DMS79 treated with DMSO at 0.1 percent for 48 hours (cell line): Measurements from ENCODE around the gene PLEKHG7.
"Not testable (repeated sequence)": the region's sequence is repeated elsewhere in the genome, so short reads cannot be mapped to it uniquely, and the experiment has no call there.

Source experiments
- DNase-seq: peaks from one replicate; lab custom pipeline; 2025; lab: John Stamatoyannopoulos, UW

Gene PLEKHG7, protein sequence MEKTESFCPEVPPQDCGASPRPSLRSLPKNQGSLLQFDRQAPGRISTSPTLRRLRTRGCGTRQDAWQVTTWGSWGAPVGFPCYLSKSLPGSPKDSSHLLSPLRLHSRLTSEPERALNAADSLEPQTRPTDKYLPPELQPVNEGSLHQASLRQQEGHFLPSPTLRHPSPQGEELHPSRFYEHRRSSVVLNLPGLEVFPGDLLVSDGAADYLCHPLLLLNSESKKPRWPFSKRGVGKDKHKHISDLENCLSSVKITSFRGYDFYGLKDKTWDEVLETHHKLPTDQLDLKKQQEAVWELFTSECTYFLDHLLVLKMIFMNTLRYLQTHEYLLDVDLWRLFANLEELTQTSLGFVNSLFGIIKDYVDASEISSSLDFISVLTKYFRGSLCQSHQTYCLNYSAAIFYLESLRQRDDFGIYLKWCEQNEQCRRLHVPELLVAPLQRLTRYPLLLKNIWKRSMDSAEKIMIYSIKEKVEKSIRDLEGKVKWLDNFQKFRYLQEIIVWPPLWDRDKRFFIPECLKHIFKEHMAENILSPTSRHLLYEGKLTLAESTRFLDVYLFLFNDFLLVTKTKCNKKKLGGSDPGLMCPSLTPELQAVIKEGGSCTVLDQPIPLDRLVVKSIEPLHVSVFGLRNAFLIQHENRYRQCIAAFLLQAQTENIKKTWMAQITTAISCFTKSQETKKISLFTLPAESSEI

DNA sequence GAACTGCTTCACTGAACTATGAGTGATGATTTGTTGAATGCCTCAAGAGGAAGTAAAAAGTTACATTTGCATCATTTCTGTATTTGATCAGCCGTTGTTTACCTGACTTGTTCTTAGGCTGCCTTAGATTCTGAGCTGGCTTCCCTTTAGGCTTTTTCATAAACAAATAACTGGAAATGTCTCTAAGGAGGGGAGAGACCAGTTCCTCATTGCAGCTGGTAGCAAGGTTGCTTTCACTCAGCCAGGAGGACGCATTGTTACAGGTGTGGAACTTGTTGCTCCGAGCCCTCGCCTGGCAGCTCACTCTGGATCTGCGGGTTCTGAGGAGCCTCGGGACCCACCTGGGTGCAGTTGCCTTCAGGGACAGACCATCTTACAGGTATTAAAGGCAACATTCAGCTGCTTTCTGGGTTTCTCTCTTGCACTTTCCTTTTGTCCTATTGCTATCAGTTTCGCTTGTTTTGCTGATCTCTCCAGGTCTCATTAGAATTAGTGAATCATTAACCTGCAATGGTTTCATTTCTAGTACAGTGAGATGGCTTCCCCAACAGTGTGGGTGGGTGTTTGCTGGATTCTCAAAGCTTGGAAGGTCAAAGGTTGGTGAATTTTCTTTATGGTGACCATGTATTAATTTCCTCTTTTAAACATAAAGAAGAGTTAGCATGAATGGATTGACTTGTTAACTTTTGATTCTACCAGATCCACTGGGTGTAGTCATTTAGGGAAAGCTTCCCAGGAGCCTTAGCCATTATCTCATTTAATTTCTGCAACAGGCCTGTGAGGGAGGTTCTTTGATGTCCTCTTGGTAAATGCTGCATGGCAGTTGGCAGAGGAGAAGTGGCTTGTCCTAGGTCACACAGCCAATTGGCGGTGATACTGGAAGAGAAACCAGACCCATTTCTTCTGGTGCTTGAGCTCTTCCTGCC is at the start of gene PLEKHG7:
Gene PLEKHG7 (plus strand): TSS at position 236 of the 926 bp plus-strand sequence. CDS start 3,643 bp downstream, outside the sequence.
- DNase-seq: no peak

DNA sequence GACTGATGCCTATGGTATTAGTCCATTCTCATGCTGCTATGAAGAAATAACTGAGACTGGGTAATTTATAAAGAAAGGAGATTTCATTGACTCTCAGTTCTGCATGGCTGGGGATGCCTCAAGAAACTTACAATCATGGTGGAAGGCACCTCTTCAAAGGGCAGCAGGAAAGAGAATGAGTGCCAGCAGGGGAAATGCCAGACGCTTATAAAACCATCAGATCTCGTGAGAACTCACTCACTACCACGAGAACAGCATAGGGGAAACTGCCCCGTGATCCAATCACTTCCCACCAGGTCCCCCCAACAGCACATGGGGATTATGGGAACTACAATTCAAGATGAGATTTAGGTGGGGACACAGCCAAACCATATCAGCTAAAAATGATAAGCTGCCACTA is 48.5 kb upstream of the PLEKHG7 start:
- DNase-seq: not testable (repeated sequence)

DNA sequence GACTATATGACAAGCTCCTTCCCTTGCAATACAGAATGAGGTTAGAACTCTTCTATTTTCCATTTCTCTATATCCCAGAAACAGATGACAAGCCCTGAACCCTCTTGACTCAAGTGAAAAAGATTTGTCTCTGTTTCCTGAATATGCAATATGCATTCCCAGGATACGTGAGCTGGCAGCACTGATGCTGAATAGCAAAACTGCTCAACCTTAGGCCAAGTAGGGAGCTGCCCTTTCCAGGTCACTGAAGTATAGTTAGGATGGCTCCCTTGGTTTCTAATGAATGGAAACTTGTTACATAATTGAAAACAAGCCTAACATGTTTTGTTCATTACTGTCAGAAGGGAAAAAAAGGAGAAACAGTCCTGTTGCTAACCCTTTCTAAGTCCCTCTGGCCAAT is 47.9 kb upstream of the PLEKHG7 start:
- no peak for DNase-seq

- no peak for DNase-seq
Measured at GRCh38 chr12:92656911-92657310, 45.9 kb upstream of the PLEKHG7 start.

DNA sequence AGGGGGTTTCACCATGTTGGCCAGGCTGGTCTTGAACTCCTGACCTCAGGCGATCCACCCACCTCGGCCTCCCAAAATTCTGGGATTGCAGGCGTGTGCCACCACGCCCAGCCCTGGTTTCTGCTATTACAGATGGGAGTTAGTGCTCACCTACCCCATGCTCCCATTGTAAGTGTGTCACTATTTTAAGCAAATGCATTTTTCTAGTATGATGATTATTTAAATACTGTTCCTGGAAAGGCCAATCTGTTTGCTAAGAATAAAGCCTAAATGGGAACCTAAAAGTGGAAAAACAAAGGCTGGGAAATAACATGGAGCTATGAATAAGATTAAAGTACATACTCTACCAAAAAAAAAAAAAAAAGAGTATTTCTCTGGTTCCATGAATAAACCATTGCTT is 45.0 kb upstream of the PLEKHG7 start:
- no peak for DNase-seq

DNA sequence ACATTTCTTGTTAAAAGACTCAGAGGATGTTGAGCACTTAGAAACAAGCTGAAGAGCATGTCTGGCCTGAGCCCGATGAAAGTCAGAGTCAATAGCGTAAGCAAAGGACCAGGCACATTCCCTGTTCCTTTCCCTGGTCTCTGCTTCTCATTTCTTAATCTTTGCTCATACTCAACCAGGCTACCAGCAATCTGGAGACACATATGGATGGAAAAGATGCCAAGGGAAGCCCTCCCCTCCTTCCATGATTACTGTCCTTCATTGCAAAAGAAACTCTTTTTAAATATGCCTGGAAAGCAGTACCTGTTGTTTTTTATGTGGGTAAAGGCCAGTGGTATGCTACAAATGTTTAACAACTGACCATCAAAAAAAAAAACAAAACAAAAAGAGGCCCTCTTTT is 44.2 kb upstream of the PLEKHG7 start:
- no peak for DNase-seq

DNA sequence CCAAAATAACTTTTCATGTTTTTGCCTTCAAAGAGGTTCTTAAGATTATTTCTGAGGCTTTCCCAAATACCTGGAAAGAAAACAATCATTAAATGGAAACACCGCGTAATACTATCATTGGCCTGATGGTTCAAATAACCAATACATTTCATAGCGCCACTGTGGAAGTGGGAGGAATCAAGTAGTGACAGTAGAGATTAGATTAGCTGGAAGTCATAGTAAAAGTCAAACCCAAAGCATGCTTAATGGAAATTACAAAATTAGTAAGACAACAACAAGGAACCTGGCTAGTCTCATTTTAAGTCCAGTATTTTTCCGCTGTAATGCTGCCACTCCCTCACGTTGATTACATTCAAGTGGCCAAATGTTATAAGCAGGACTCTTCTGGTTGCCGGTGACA is 41.5 kb upstream of the PLEKHG7 start:
- no peak for DNase-seq

DNA sequence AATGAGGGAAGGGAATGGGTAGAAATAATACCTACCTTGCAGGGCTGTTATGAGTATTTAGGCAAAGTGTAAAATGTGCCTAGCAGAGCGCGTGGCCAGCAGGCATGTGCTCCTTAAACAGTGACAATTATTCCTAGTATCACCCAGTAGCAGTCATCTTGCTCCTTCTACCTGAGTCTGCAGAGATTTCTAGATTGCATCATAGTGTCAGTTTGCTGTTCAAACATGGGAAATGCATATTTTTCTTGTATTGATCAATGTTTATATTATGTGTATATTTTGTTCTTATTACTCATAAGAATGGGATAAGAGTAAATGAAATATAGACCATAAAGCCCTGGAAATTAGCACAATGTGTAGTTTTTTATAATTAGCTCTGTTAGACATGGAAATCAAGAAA is 37.3 kb upstream of the PLEKHG7 start:
- DNase-seq: no peak

DNA sequence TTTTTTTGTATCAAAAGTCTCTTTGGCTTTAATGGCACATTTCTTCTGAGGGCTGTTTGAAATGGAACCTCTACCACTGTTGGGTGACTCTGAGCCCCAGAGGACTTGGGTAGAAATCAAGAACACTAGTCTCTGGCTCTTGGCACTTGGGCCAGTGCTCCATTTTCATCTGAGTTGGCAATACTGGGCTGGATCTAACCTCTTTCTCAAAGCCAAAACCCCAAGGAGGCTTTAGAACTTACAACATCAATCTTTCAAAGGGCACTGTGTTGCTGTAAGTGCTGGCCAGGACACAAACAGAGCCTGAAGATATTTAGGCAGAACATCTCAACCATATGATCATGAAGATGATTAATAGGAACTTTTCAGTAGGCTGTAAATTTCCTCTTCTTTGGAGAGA is 34.0 kb upstream of the PLEKHG7 start:
- no peak for DNase-seq

DNA sequence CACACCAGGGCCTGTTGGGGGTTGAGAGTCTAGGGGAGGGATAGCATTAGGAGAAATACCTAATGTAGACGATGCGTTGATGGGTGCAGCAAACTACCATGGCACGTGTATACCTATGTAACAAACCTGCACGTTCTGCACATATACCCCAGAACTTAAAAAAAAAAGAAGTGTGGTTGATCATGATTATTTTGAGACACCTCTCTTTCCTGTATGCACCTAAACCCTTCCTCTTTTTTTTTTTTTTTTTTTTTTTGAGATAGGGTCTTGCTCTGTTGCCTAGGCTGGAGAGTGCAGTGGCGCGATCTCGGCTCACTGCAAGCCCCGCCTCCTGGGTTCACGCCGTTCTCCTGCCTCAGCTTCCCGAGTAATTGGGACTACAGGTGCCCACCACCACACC is 31.3 kb upstream of the PLEKHG7 start:
- DNase-seq: not testable (repeated sequence)

DNA sequence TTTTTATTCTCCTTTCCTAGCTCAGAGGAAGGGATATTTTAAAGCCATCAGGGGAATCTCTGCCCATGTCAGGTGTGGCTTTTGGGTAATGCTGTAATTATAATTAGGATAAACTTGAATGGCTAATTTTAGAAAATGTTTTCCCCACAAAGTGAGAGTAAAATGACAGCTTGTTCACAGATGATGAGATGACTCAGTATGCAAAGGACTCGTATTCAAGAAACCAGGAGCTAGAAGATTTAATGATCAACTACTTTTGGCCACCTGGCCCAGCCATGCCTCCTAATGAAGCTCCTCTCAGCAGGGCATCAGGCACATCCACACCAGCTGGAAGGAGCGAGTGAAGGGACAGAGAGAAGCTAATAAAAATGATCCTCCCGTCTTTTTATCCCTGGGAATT is 29.0 kb upstream of the PLEKHG7 start:
- no peak for DNase-seq

DNA sequence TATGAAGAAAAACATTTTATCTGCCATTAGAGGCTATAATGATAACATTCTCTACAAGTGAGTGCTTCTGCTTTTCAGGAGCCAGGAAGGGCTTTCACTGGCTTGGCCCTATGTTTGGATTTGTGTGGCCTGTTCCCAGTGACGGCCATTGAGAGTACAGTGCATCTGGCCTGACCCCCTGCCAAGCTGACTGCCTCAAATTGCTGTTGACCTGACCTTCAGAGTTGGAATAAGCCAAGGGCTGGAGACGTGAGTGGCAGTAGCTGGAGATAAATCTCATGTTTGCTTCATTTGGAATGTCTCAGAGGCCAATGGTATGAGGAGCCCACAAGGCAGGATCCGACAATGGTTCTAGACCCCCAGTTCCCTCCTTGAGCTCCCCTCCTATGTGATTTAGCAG is 28.3 kb upstream of the PLEKHG7 start:
- DNase-seq: no peak

DNA sequence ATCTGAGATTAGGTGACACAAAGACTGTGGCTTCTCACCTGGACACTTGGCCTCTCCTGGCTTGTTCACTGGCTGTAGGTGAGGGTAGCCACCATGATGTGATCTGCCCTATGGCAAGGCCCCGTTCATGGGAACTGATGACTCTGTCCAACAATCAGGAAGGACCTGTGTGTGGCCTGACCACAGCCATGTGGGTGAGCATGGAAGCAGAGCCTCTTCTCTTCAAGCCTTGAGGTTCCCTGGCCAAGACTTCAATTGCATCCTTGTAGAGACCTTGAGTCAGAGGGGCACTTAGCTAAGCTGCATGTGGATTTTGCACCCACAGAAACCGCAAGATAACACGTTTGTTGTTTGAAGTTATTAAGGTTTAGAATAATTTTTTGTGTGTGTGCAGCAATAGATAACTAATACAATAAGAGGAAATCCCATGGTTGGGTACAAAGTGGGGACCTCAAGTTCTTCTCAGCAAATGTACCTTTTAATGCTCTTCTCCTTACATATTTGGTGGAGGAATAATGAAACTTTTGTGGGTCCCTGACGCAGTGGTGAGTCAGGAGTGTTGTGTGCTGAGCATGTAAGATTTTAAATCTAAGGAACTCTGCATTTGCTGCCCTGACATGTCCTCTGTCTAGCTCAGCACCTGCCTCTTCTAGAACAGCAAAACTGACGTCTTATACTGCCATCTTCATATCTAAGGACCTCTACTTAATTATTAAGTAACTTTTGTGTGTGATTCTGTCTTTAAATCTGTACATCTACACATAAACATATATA is 27.5 kb upstream of the PLEKHG7 start:
- DNase-seq: no peak

- no peak for DNase-seq
Measured at GRCh38 chr12:92676710-92677109, 26.1 kb upstream of the PLEKHG7 start.

GRCh38 chr12:92690601-92691000 is 12.2 kb upstream of the PLEKHG7 start:
- no peak for DNase-seq

GRCh38 chr12:92695056-92695455 is 7.7 kb upstream of the PLEKHG7 start:
- no peak for DNase-seq

DNA sequence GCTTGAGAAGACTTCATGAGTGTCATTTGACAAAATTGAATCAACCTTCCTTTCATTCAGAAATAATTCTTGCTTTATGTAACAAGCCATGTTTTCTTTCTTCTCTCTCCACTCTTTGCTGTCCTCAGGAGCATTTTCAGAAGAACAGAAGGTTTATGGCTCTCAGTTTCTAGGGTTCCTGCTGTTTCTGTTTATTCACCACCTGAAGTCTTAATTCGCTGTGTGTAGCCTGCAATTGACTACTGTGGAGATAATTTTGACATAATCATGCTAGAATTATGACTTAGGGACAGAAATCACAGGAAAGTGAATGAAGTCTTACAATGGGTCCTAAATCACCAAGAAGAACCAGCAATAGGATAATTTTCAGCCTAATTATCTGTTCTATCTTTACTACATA is 7.2 kb upstream of the PLEKHG7 start:
- no peak for DNase-seq

- no peak for DNase-seq
Measured at GRCh38 chr12:92696216-92696615, 6.6 kb upstream of the PLEKHG7 start.

DNA sequence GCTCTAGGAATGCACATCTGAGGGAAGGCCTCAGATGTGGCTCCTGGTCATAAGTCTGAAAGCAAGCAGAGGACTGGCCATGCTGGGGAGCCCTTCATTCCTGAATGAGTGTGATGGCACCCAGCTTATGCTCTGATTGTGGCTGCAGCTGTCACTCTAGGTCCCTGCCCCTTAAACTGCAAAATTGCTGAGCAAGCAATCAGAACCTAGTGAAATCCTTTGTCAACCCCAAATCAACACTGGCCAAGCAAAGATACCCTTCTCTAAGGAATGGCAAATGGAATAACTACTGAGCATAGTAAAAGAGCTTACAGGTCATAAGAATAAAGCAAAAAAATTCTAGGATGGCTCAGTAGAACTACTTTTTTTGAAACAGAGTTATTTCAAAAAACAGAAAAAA is 4.3 kb upstream of the PLEKHG7 start:
- no peak for DNase-seq

GRCh38 chr12:92701441-92701840 is 1.3 kb upstream of the PLEKHG7 start:
- DNase-seq: no peak

GRCh38 chr12:92703786-92704185 is 997 bp downstream of the PLEKHG7 start:
- no peak for DNase-seq

DNA sequence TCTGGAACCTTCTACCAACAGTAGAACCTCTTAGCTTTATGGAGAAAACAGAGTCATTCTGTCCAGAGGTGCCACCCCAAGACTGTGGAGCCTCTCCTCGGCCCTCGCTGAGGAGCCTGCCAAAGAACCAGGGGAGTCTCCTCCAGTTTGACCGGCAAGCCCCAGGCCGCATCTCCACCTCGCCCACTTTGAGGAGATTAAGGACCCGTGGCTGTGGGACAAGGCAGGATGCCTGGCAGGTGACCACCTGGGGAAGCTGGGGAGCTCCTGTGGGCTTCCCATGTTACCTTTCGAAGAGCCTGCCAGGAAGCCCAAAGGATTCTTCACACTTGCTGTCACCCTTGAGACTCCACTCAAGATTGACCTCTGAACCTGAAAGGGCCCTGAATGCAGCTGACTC is 3.8 kb downstream of the PLEKHG7 start:
- no peak for DNase-seq
